ENCODE measurements around the gene GXYLT2.
A peak's percentile ranks its signal among the peaks of the same experiment; 100 is the strongest.

Gene GXYLT2

DNA sequence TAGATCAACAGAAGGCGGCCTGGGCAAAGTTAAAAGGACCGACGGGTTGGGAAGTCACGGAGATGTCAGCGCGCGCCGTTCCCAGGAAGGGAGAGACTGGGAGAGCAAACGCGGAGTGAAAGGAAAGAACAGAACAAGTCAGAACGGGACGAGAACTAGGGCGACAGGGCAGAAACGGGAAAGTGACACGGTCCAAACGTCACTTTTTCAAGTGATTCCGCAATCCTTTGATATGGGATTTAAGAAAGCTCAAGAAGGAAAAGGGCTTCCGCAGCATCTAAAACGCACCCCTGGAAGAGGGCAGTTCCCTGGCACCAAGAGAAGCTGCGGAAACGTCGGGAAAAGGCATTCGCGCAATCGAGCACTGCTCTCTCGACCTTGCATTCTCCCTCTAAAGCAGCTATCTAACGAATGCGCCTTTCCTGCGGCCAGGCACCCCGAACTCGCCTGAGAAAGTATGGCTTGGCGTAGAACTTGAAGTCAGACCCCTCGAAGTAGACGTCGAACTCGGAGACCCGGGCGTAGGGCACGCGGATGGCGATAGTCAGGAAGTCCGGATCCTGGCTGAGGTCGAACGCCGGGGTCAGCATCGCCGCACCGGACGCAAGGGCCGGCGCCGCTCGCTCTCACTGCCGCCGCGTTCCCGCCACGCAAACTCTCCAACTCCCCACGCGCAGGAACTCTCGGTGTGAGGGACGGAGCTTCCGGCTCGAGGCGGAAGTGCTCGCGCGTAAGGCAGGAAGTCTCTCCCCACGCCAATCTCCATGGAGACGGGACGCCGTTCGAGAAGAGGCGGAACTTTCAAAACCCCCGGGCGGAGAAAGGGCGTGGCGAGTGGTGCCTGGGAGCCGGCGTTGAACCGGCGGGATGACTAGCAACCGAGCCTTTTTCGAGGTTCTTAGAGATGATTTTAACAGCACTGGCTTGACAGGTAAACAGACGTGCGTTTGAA lies 39.8 kb upstream of the GXYLT2 start, which contains the start of gene SHQ1 (continued):
- TF ChIP-seq ZNF518A (tag by site-specific recombination; conservative IDR thresholded peaks at IDR 0.05; ENCODE audit: low read depth), result peak; percentile 62
- peak; percentile 69 for TF ChIP-seq PRDM10 (tag by site-specific recombination; IDR thresholded peaks at IDR 0.05)
- peak; percentile 93 for TF ChIP-seq ZBTB11 (tag by site-specific recombination; conservative IDR thresholded peaks at IDR 0.05; ENCODE audit: low read depth)
- 0 out of 2 replicates have a peak, but pooled peaks have one; percentile 43 for TF ChIP-seq ZBTB48 (tag by site-specific recombination; IDR thresholded peaks at IDR 0.05)
- no peak for TF ChIP-seq ZNF792 (tag by site-specific recombination; IDR thresholded peaks at IDR 0.05)
- no peak for TF ChIP-seq FEZF1 (tag by site-specific recombination; IDR thresholded peaks at IDR 0.05)
- TF ChIP-seq, protein P1, sequence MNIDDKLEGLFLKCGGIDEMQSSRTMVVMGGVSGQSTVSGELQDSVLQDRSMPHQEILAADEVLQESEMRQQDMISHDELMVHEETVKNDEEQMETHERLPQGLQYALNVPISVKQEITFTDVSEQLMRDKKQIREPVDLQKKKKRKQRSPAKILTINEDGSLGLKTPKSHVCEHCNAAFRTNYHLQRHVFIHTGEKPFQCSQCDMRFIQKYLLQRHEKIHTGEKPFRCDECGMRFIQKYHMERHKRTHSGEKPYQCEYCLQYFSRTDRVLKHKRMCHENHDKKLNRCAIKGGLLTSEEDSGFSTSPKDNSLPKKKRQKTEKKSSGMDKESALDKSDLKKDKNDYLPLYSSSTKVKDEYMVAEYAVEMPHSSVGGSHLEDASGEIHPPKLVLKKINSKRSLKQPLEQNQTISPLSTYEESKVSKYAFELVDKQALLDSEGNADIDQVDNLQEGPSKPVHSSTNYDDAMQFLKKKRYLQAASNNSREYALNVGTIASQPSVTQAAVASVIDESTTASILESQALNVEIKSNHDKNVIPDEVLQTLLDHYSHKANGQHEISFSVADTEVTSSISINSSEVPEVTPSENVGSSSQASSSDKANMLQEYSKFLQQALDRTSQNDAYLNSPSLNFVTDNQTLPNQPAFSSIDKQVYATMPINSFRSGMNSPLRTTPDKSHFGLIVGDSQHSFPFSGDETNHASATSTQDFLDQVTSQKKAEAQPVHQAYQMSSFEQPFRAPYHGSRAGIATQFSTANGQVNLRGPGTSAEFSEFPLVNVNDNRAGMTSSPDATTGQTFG (tag by site-specific recombination; IDR thresholded peaks at IDR 0.05; ENCODE audit: borderline replicate concordance), result no peak
- TF ChIP-seq ZNF510 (tag by site-specific recombination; IDR thresholded peaks at IDR 0.05; ENCODE audit: insufficient replicate concordance), result no peak
- TF ChIP-seq ZNF24 (tag by site-specific recombination; IDR thresholded peaks at IDR 0.05), result no peak
- no peak for TF ChIP-seq ZNF544 (tag by site-specific recombination; IDR thresholded peaks at IDR 0.05)
- TF ChIP-seq MYNN (tag by site-specific recombination; IDR thresholded peaks at IDR 0.05; ENCODE audit: borderline replicate concordance), result no peak
- TF ChIP-seq, protein P2, sequence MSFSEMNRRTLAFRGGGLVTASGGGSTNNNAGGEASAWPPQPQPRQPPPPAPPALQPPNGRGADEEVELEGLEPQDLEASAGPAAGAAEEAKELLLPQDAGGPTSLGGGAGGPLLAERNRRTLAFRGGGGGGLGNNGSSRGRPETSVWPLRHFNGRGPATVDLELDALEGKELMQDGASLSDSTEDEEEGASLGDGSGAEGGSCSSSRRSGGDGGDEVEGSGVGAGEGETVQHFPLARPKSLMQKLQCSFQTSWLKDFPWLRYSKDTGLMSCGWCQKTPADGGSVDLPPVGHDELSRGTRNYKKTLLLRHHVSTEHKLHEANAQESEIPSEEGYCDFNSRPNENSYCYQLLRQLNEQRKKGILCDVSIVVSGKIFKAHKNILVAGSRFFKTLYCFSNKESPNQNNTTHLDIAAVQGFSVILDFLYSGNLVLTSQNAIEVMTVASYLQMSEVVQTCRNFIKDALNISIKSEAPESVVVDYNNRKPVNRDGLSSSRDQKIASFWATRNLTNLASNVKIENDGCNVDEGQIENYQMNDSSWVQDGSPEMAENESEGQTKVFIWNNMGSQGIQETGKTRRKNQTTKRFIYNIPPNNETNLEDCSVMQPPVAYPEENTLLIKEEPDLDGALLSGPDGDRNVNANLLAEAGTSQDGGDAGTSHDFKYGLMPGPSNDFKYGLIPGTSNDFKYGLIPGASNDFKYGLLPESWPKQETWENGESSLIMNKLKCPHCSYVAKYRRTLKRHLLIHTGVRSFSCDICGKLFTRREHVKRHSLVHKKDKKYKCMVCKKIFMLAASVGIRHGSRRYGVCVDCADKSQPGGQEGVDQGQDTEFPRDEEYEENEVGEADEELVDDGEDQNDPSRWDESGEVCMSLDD (tag by site-specific recombination; IDR thresholded peaks at IDR 0.05), result peak; percentile 20; the same call in 1 of the 2 replicates
- no peak for TF ChIP-seq ZNF146 (tag by site-specific recombination; IDR thresholded peaks at IDR 0.05)
- TF ChIP-seq ZNF175 (tag by site-specific recombination; IDR thresholded peaks at IDR 0.05), result no peak
- no peak for TF ChIP-seq ZNF654 (tag by site-specific recombination; IDR thresholded peaks at IDR 0.05; ENCODE audit: low read depth)
- TF ChIP-seq ZNF223 (tag by site-specific recombination; IDR thresholded peaks at IDR 0.05), result no peak
- no peak for TF ChIP-seq GLI2 (tag by site-specific recombination; IDR thresholded peaks at IDR 0.05; ENCODE audit: borderline replicate concordance, low read depth)
- TF ChIP-seq IKZF3 (tag by site-specific recombination; IDR thresholded peaks at IDR 0.05), result peak; percentile 45; the same call in 1 of the 2 replicates
- TF ChIP-seq ZNF335 (tag by site-specific recombination; conservative IDR thresholded peaks at IDR 0.05), result peak; percentile 63
- TF ChIP-seq ZNF138 (tag by site-specific recombination; IDR thresholded peaks at IDR 0.05; ENCODE audit: borderline replicate concordance), result no peak

Measured in HEK293 (cell line).